Type B pancreatic cell (in vitro differentiated cells): Measurements from ENCODE around the gene PKP1. TPM values are rescaled to one million over a fixed set of nuclear protein-coding genes. Genes with fewer than 3 reads are reported as not detected.
A peak's percentile ranks its signal among the peaks of the same experiment; 100 is the strongest.

ENCODE experiments used
- DNase-seq: peaks from one replicate; pipeline ENCODE4 v3.0.0; 2021; ENCODE audit warnings: mixed read lengths; ENCODE audit not compliant: unreplicated experiment; ENCODE audit errors: extremely low spot score
- H3K27ac Mint-ChIP-seq: 2 replicates; pipeline ENCODE4 v1.8.0; 2021; ENCODE audit warnings: mild to moderate bottlenecking, mixed read lengths
- H3K27me3 Mint-ChIP-seq: 2 replicates; pipeline ENCODE4 v1.8.0; 2021; ENCODE audit warnings: mixed read lengths
- H3K36me3 Mint-ChIP-seq: 2 replicates; pipeline ENCODE4 v1.8.0; 2021; ENCODE audit warnings: mixed read lengths
- H3K4me1 Mint-ChIP-seq: one replicate; pipeline ENCODE4 v1.8.0; 2021; ENCODE audit warnings: mixed read lengths; ENCODE audit not compliant: unreplicated experiment
- H3K4me3 Mint-ChIP-seq: 2 replicates; pipeline ENCODE4 v1.8.0; 2021; ENCODE audit warnings: mild to moderate bottlenecking, mixed read lengths
- H3K9me3 Mint-ChIP-seq: 2 replicates; pipeline ENCODE4 v1.8.0; 2021; ENCODE audit warnings: mixed read lengths
- CTCF ChIP-seq: fragments of 200-600 bp; sonication (generic); conservative IDR thresholded peaks from 2 replicates; pipeline ENCODE4 v1.5.0; 2021; ENCODE audit warnings: antibody characterized with exemption, mild to moderate bottlenecking
- total RNA-seq: library from RNA; stranded (reverse); gene quantifications from 2 replicates; pipeline ENCODE4 v1.2.1, GENCODE V29; 2021; ENCODE audit warnings: low replicate concordance

Gene PKP1
- total RNA-seq, 1 donor from 2014 or later = 7.6 TPM

- Mint-ChIP-seq H3K4me3 (peak overlapping the region; percentile 82), H3K36me3 (no peaks in the 10 kb centered on the region), H3K27ac (no peak overlapping the region), H3K27me3 (peaks cover 18% of the 10 kb centered on the region), H3K9me3 (no peaks in the 10 kb centered on the region), H3K4me1 (peaks cover 31% of the 10 kb centered on the region)
- TF ChIP-seq CTCF = no peak
- DNase-seq = no peak
These were observed 689 bp downstream of the PKP1 start for GRCh38 chr1:201283836-201284553.

GRCh38 chr1:201284636-201285035 is 1.3 kb downstream of the PKP1 start:
- no peak for TF ChIP-seq CTCF
- peaks cover 32% of the 10 kb centered on the region for H3K4me1 Mint-ChIP-seq
- H3K4me3 Mint-ChIP-seq = no peak overlapping the region
- DNase-seq = no peak
- no peaks in the 10 kb centered on the region for H3K36me3 Mint-ChIP-seq
- H3K27ac Mint-ChIP-seq = no peak overlapping the region
- H3K27me3 Mint-ChIP-seq = peaks cover 18% of the 10 kb centered on the region
- no peaks in the 10 kb centered on the region for H3K9me3 Mint-ChIP-seq

GRCh38 chr1:201285846-201286245 is 2.5 kb downstream of the PKP1 start:
- H3K4me3 Mint-ChIP-seq = peak overlapping the region; percentile 80
- H3K27me3 Mint-ChIP-seq = peaks cover 18% of the 10 kb centered on the region
- no peaks in the 10 kb centered on the region for H3K36me3 Mint-ChIP-seq
- no peak for DNase-seq
- peaks cover 35% of the 10 kb centered on the region for H3K4me1 Mint-ChIP-seq
- no peak for TF ChIP-seq CTCF
- peak overlapping the region; percentile 73 for H3K27ac Mint-ChIP-seq
- H3K9me3 Mint-ChIP-seq = no peaks in the 10 kb centered on the region

- no peaks in the 10 kb centered on the region for H3K36me3 Mint-ChIP-seq
These were observed 3.1 kb downstream of the PKP1 start for GRCh38 chr1:201286445-201286844.

GRCh38 chr1:201288007-201288406 is 4.7 kb downstream of the PKP1 start:
- DNase-seq = no peak
- Mint-ChIP-seq H3K27me3 (peaks cover 9% of the 10 kb centered on the region), H3K4me1 (peaks cover 27% of the 10 kb centered on the region), H3K27ac (peak overlapping the region; percentile 27), H3K4me3 (no peak overlapping the region), H3K9me3 (no peaks in the 10 kb centered on the region), H3K36me3 (no peaks in the 10 kb centered on the region)
- no peak for TF ChIP-seq CTCF

More at GRCh38 chr1:201286445-201286844, 3.1 kb downstream of the PKP1 start:
- TF ChIP-seq CTCF = no peak
- peak overlapping the region; percentile 70 for H3K4me3 Mint-ChIP-seq
- peaks cover 18% of the 10 kb centered on the region for H3K27me3 Mint-ChIP-seq
- peaks cover 35% of the 10 kb centered on the region for H3K4me1 Mint-ChIP-seq
- DNase-seq = no peak
- H3K9me3 Mint-ChIP-seq = no peaks in the 10 kb centered on the region
- H3K27ac Mint-ChIP-seq = peak overlapping the region; percentile 73
